ENCODE measurements around the gene CMIP. TPM values are rescaled to one million over a fixed set of nuclear protein-coding genes. Genes with fewer than 3 reads are reported as not detected.
A peak's percentile ranks its signal among the peaks of the same experiment; 100 is the strongest.

The CMIP gene
- total RNA-seq, 1 experiment from 2014 or later = 48.2 TPM

GRCh38 chr16:81614654-81615359 lies 170.2 kb downstream of the CMIP start:
- TF ChIP-seq CTCF (conservative IDR thresholded peaks at IDR 0.05) = no peak
- peaks cover 6 to 25% (median 18%) of the 10 kb centered on the region in 3 experiments; a peak in 6 of 7 replicates for H3K36me3 Mint-ChIP-seq (ENCODE audit: insufficient read depth in 1 of 3, low read depth in 3 of 3)
- Histone ChIP-seq H3K4me2 (ENCODE audit: insufficient read depth, insufficient read length, low read length) (no peak overlapping the region), H3K79me2 (ENCODE audit: insufficient read depth, low read length) (peaks cover 2% of the 10 kb centered on the region; the same call in 1 of the 2 replicates), H2BK15ac (ENCODE audit: low read depth, low read length) (no peak overlapping the region), H3K79me1 (ENCODE audit: insufficient read depth, low read depth, low read length, poor library complexity, severe bottlenecking) (no peaks in the 10 kb centered on the region), H3K27ac (ENCODE audit: insufficient read length, low read depth, low read length) (no peak overlapping the region), H3K9me3 (ENCODE audit: control insufficient read depth, low read depth, low read length) (no peaks in the 10 kb centered on the region), H3K27me3 (ENCODE audit: insufficient read depth, low read length) (no peaks in the 10 kb centered on the region), H4K5ac (ENCODE audit: insufficient read length, low read depth, low read length) (peak overlapping the region; percentile 37), H3K18ac (ENCODE audit: insufficient read length, low read depth, low read length) (no peak overlapping the region), H2AK5ac (ENCODE audit: insufficient read length, low read length) (no peak overlapping the region), H4K20me1 (ENCODE audit: control insufficient read depth, insufficient read depth, insufficient read length) (no peaks in the 10 kb centered on the region), H3K23ac (ENCODE audit: insufficient read length, low read depth, low read length) (peak overlapping the region; percentile 4), H3K14ac (ENCODE audit: insufficient read depth, low read length) (no peak overlapping the region), H3K9ac (ENCODE audit: extremely low read depth, insufficient read length, low read length) (no peak overlapping the region), H2BK5ac (ENCODE audit: insufficient read length, low read length) (no peak overlapping the region), H3K4ac (ENCODE audit: low read depth, low read length) (no peak overlapping the region), H2BK12ac (ENCODE audit: insufficient read length, low read depth, low read length) (no peak overlapping the region), H3K23me2 (ENCODE audit: insufficient read length, low read depth, low read length, poor library complexity, severe bottlenecking) (no peaks in the 10 kb centered on the region), H2BK20ac (ENCODE audit: low read depth, low read length, poor library complexity, severe bottlenecking) (no peak overlapping the region), H3T11ph (ENCODE audit: low read length) (no peak overlapping the region), H4K8ac (replicated peaks; ENCODE audit: insufficient read length, low read depth, low read length) (peak overlapping the region; percentile 45), H2BK120ac (ENCODE audit: low read depth, low read length, poor library complexity, severe bottlenecking) (no peak overlapping the region), H2AFZ (ENCODE audit: low read length) (no peak overlapping the region), H3K4me1 (ENCODE audit: insufficient read depth, low read length) (no peaks in the 10 kb centered on the region; the same call in 1 of the 2 replicates), H3K56ac (ENCODE audit: insufficient read length, low read depth, low read length) (peak overlapping the region; percentile 9), H4K91ac (ENCODE audit: insufficient read length, low read depth, low read length) (no peak overlapping the region)
- H3K9me3 Mint-ChIP-seq = no peaks in the 10 kb centered on the region; a peak in 1 of 5 replicates
- no peak overlapping the region for H3K4me3 Mint-ChIP-seq
- H3K27me3 Mint-ChIP-seq (ENCODE audit: low read depth) = no peaks in the 10 kb centered on the region
- WGBS (ENCODE audit: extremely low coverage, insufficient read length, low lambda C conversion rate) = no CpG with 5 or more reads among the region's 6 CpGs
- H3K27ac Mint-ChIP-seq = no peak overlapping the region
- H3K4me1 Mint-ChIP-seq = peaks cover 15 to 20% of the 10 kb centered on the region in 2 experiments; a peak in 3 of 4 replicates
- DNase-seq = no peak

Measured in H9 (cell line).